CD14-positive monocyte (primary cell): Measurements from ENCODE around the gene CXCL11. TPM values are rescaled to one million over a fixed set of nuclear protein-coding genes. Genes with fewer than 3 reads are reported as not detected.
"Not testable (repeated sequence)": the region's sequence is repeated elsewhere in the genome, so short reads cannot be mapped to it uniquely, and the experiment has no call there.

Source experiments
- DNase-seq, 3 donors: peaks; one replicate each; pipeline ENCODE4 v3.0.0-alpha.2; 2011 to 2022
- H2AFZ ChIP-seq: 2 replicates; pipeline ENCODE4 v1.6.0; 2012; ENCODE audit warnings: mild to moderate bottlenecking, low read depth, low read length, inconsistent platforms; ENCODE audit not compliant: insufficient read depth, poor library complexity, severe bottlenecking
- H3K27ac ChIP-seq, 2 donors: 1 replicate in 1 of 2; 2 replicates in 1 of 2; pipeline ENCODE4 v1.5.1; 2012 to 2013; ENCODE audit warnings: low read length in 2 of 2, control low read depth in 1 of 2, inconsistent platforms in 1 of 2, low read depth in 1 of 2, mild to moderate bottlenecking in 1 of 2
- H3K27me3 ChIP-seq, 2 donors: one replicate each; pipeline versions ENCODE4 v1.6.0 to v1.6.1; 2011 to 2013; ENCODE audit warnings: low read length in 2 of 2; ENCODE audit not compliant: control insufficient read depth in 2 of 2, insufficient read depth in 2 of 2
- H3K36me3 ChIP-seq, 2 donors: replicated peaks in 1 of 2; 1 replicate in 1 of 2; 2 replicates in 1 of 2; pipeline versions ENCODE4 v1.5.1 to v1.6.1; 2012 to 2013; ENCODE audit warnings: low read length in 2 of 2, control low read depth in 1 of 2, inconsistent platforms in 1 of 2, mild to moderate bottlenecking in 1 of 2; ENCODE audit not compliant: insufficient read depth in 2 of 2, control insufficient read depth in 1 of 2
- H3K4me1 ChIP-seq, 2 donors: 1 replicate in 1 of 2; 2 replicates in 1 of 2; pipeline versions ENCODE4 v1.5.1 to v1.6.1; 2012 to 2013; ENCODE audit warnings: low read length in 2 of 2, control low read depth in 1 of 2, inconsistent platforms in 1 of 2, mild to moderate bottlenecking in 1 of 2, moderate library complexity in 1 of 2; ENCODE audit not compliant: insufficient read depth in 2 of 2, control insufficient read depth in 1 of 2
- H3K4me2 ChIP-seq: replicated peaks from 2 replicates; pipeline ENCODE3; 2012; ENCODE audit warnings: low read length, moderate library complexity, mild to moderate bottlenecking; ENCODE audit not compliant: poor library complexity, severe bottlenecking; ENCODE audit errors: extremely low read depth
- H3K4me3 ChIP-seq, 3 experiments: fragments of 200-600 bp in 1 of 3; sonication (generic) in 1 of 3; replicated peaks in 1 of 3; 1 replicate in 2 of 3; 2 replicates in 1 of 3; pipeline ENCODE4 v1.5.1; 2011 to 2013; ENCODE audit warnings: low read length in 3 of 3, mild to moderate bottlenecking in 3 of 3, control low read depth in 2 of 3, low read depth in 2 of 3, inconsistent platforms in 1 of 3, moderate library complexity in 1 of 3
- H3K79me2 ChIP-seq: 2 replicates; pipeline ENCODE4 v1.6.0; 2012; ENCODE audit warnings: mild to moderate bottlenecking, control low read depth, inconsistent platforms, low read length, moderate library complexity; ENCODE audit not compliant: insufficient read depth
- H3K9ac ChIP-seq: 2 replicates; pipeline ENCODE4 v1.6.0; 2017; ENCODE audit warnings: low read length, mild to moderate bottlenecking; ENCODE audit not compliant: insufficient read depth, poor library complexity, severe bottlenecking
- H3K9me3 ChIP-seq, 2 donors: replicated peaks in 1 of 2; 1 replicate in 1 of 2; 2 replicates in 1 of 2; pipeline versions ENCODE4 v1.5.1 to v1.6.1; 2012 to 2013; ENCODE audit warnings: low read length in 2 of 2, control low read depth in 1 of 2; ENCODE audit not compliant: control insufficient read depth in 1 of 2, insufficient read depth in 1 of 2
- H4K20me1 ChIP-seq: 2 replicates; pipeline ENCODE4 v1.6.0; 2012; ENCODE audit warnings: mild to moderate bottlenecking, low read length, control low read depth, moderate library complexity; ENCODE audit not compliant: insufficient read depth
- H3K27ac Mint-ChIP-seq, 7 donors: one replicate each; pipeline ENCODE4 v1.8.0; 2020; ENCODE audit warnings: mild to moderate bottlenecking in 7 of 7, mixed read lengths in 7 of 7, moderate library complexity in 6 of 7, inconsistent platforms in 2 of 7
- H3K27me3 Mint-ChIP-seq, 3 donors: one replicate each; pipeline ENCODE4 v1.8.0; 2021 to 2022; ENCODE audit warnings: low read depth in 3 of 3, mild to moderate bottlenecking in 3 of 3, mixed read lengths in 3 of 3, moderate library complexity in 3 of 3, inconsistent platforms in 1 of 3
- H3K36me3 Mint-ChIP-seq, 2 donors: one replicate each; pipeline ENCODE4 v1.8.0; 2020; ENCODE audit warnings: mixed read lengths in 2 of 2, inconsistent platforms in 1 of 2, mild to moderate bottlenecking in 1 of 2
- H3K4me1 Mint-ChIP-seq: one replicate; pipeline ENCODE4 v1.8.0; 2020; ENCODE audit warnings: mild to moderate bottlenecking, mixed read lengths
- H3K4me3 Mint-ChIP-seq, 2 donors: one replicate each; pipeline ENCODE4 v1.8.0; 2020; ENCODE audit warnings: mild to moderate bottlenecking in 2 of 2, mixed read lengths in 2 of 2, moderate library complexity in 1 of 2
- H3K9me3 Mint-ChIP-seq, 7 donors: one replicate each; pipeline ENCODE4 v1.8.0; 2020 to 2022; ENCODE audit warnings: mixed read lengths in 7 of 7, mild to moderate bottlenecking in 6 of 7, moderate library complexity in 6 of 7, inconsistent platforms in 2 of 7
- WGBS: methylation state at CpG from one replicate; pipeline ENCODE4 v1.1.5; 2013; ENCODE audit warnings: missing lambda C conversion rate; ENCODE audit not compliant: insufficient coverage; 5-methylcytosine and 5-hydroxymethylcytosine counted together
- intact Hi-C, 2 donors: fragments of 100-400 bp; cut with micrococcal nuclease; formaldehyde crosslinking; loops; one replicate each; pipeline versions ENCODE4 v1.15.0 to v1.15.1; 2023
- polyA plus RNA-seq, 3 donors: library from polyadenylated mRNA; depleted of rRNA in 1 of 3; unstranded in 2 of 3; stranded (reverse) in 1 of 3; fragments of 300-500 nt in 2 of 3; fragments of >200 nt in 1 of 3; fragmentation: Illumina TruSeq in 2 of 3; gene quantifications; 1 replicate in 2 of 3; 2 replicates in 1 of 3; pipeline ENCODE4 v1.2.3, GENCODE V29; 2012 to 2021
- TF ChIP-seq, protein P1 (sequence below): fragments of 200-600 bp; IDR thresholded peaks from one replicate; pipeline ENCODE4 v1.8.0; 2022; ENCODE audit warnings: antibody characterized with exemption, mild to moderate bottlenecking

The CXCL11 gene
- polyA plus RNA-seq, 3 donors, result 0.15 to 0.36 (median 0.25) TPM

DNA sequence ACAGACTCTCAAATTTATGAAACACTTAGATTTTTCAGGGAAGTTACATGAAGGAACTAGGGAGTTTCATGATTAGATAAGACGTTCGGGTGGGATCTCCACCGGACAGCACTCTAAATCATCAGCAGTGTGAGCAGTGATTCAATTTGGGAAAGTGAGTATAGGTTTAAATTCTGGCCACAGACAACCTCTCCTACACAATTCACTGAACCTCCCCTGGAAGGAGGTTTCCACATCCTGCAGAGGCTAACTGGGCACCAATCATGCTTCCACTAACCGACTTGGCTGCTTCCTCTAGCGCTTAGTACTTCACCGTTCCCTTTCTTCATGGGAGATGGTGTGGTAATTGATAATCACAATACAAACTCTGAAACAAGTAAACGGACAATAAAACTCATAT lies 34.2 kb downstream of the CXCL11 start:
- no peaks in the 10 kb centered on the region for H3K36me3 ChIP-seq
- WGBS, result no CpG with 5 or more reads among the region's 7 CpGs
- no peak overlapping the region for H3K9ac ChIP-seq
- no peaks in the 10 kb centered on the region for H3K36me3 Mint-ChIP-seq
- peak in 2 of 3 donors; percentile 15 to 36 for DNase-seq
- peaks cover 0 to 1% (median 0%) of the 10 kb centered on the region in 7 donors for H3K9me3 Mint-ChIP-seq
- H4K20me1 ChIP-seq, result no peaks in the 10 kb centered on the region
- H3K27ac Mint-ChIP-seq, result peak overlapping the region in 1 of 7 donors; percentile 6
- peak overlapping the region in 1 of 3 experiments; percentile 31 for H3K4me3 ChIP-seq
- intact Hi-C loops, result no loop called here
- H3K27me3 ChIP-seq, result no peaks in the 10 kb centered on the region
- no peaks in the 10 kb centered on the region for H3K79me2 ChIP-seq
- H3K4me3 Mint-ChIP-seq, result peak overlapping the region in 1 of 2 donors; percentile 55
- H2AFZ ChIP-seq, result no peak overlapping the region
- H3K4me1 ChIP-seq, result peaks cover 14 to 15% of the 10 kb centered on the region in 2 donors
- peaks cover 0 to 2% (median 2%) of the 10 kb centered on the region in 3 donors for H3K27me3 Mint-ChIP-seq
- peak overlapping the region; percentile 41 for H3K4me2 ChIP-seq
- H3K27ac ChIP-seq, result no peak overlapping the region
- H3K4me1 Mint-ChIP-seq, result peaks cover 17% of the 10 kb centered on the region
- TF ChIP-seq, protein P1, sequence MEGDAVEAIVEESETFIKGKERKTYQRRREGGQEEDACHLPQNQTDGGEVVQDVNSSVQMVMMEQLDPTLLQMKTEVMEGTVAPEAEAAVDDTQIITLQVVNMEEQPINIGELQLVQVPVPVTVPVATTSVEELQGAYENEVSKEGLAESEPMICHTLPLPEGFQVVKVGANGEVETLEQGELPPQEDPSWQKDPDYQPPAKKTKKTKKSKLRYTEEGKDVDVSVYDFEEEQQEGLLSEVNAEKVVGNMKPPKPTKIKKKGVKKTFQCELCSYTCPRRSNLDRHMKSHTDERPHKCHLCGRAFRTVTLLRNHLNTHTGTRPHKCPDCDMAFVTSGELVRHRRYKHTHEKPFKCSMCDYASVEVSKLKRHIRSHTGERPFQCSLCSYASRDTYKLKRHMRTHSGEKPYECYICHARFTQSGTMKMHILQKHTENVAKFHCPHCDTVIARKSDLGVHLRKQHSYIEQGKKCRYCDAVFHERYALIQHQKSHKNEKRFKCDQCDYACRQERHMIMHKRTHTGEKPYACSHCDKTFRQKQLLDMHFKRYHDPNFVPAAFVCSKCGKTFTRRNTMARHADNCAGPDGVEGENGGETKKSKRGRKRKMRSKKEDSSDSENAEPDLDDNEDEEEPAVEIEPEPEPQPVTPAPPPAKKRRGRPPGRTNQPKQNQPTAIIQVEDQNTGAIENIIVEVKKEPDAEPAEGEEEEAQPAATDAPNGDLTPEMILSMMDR, result no peak
- no peaks in the 10 kb centered on the region for H3K9me3 ChIP-seq

DNA sequence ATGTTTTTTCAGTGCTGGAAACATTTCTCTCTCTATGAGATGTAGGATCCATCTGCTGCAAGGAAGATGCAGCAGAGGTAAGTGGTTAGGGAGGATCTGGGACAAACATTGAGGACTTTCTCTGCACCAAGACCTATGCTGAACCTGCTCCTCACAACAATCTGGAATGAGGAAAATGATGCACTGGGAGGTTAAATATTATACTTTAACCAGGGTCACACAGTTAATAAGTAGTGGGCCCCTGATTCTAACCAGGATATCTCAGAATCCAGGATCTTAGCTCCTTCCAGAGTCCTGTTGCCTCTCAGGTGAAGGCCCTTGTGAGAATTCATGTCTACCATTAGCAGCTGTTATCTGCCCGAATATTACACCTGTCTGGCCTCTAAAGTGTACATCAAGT lies 35.6 kb downstream of the CXCL11 start:
- peak overlapping the region in 1 of 7 donors; percentile 17 for H3K27ac Mint-ChIP-seq
- Histone ChIP-seq H3K4me1 (peaks cover 14 to 15% of the 10 kb centered on the region in 2 donors), H3K9me3 (no peaks in the 10 kb centered on the region), H3K9ac (no peak overlapping the region), H3K27ac (no peak overlapping the region), H3K27me3 (no peaks in the 10 kb centered on the region), H3K4me3 (no peak overlapping the region), H3K4me2 (no peak overlapping the region), H3K36me3 (no peaks in the 10 kb centered on the region), H4K20me1 (no peaks in the 10 kb centered on the region), H2AFZ (no peak overlapping the region), H3K79me2 (no peaks in the 10 kb centered on the region)
- H3K4me1 Mint-ChIP-seq, result peaks cover 17% of the 10 kb centered on the region
- no peak for DNase-seq
- intact Hi-C loops, result no loop called here
- peaks cover 0 to 1% (median 0%) of the 10 kb centered on the region in 7 donors for H3K9me3 Mint-ChIP-seq
- TF ChIP-seq, protein P1, result no peak
- H3K36me3 Mint-ChIP-seq, result no peaks in the 10 kb centered on the region
- H3K27me3 Mint-ChIP-seq, result peaks cover 0 to 2% (median 2%) of the 10 kb centered on the region in 3 donors
- no peak overlapping the region for H3K4me3 Mint-ChIP-seq
- 100% methylated on average over 1 of the region's 1 CpG for WGBS

DNA sequence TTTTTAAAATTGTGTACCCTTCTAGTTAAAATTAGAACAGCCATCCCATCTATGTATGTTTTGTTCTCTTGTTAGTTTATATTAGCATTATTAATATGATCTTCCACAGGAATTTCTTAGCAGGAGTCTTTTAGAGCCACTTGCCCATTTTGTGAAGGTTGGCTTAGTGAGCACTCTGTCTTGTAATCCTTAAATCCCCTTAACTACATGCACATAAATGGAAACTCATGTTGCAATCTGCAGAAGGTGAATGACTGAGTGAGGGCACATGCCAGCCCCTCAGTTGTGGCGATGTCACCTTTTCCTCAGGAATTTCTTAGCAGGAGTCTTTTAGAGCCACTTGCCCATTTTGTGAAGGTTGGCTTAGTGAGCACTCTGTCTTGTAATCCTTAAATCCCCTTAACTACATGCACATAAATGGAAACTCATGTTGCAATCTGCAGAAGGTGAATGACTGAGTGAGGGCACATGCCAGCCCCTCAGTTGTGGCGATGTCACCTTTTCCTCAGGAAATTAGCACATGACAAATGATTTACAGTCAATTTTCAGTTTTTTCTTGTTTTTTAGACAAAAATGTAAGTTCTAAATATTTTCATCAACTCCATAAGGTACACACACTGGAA lies 37.2 kb downstream of the CXCL11 start:
- H3K27ac ChIP-seq, H3K4me3 ChIP-seq, H3K27me3 Mint-ChIP-seq, H3K36me3 ChIP-seq, H3K79me2 ChIP-seq, H3K9me3 ChIP-seq, intact Hi-C loops, H3K9ac ChIP-seq, H3K4me2 ChIP-seq, H3K36me3 Mint-ChIP-seq, H4K20me1 ChIP-seq, H3K9me3 Mint-ChIP-seq, H2AFZ ChIP-seq, DNase-seq, H3K4me3 Mint-ChIP-seq, H3K27me3 ChIP-seq, H3K27ac Mint-ChIP-seq: not testable (repeated sequence)
- no CpG with 5 or more reads among the region's 2 CpGs for WGBS
- H3K4me1 ChIP-seq, result peaks cover 14 to 15% of the 10 kb centered on the region in 2 donors
- H3K4me1 Mint-ChIP-seq, result peaks cover 17% of the 10 kb centered on the region
